ENCODE data around the gene EFCAB6.
"Not testable (repeated sequence)": the region's sequence is repeated elsewhere in the genome, so short reads cannot be mapped to it uniquely, and the experiment has no call there.

Gene EFCAB6

DNA sequence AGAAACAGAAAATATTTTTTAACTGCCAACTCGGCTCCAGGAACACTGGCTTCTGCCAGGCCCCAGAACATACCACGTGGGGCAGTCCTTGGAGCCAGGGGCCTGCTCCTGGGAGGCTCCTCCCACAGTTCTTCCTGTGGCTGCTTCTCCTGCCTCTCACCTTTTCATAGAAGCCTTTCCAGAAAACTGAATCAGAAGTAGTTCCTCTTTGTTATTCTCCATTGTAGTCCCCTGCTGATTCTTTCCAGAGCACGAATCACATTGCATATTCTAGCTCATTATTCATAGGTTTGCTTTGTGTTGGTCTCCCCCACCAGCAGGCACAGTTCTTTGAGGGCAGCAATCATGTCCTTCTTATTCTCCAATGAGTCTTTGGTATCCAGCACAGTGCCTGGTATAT lies 106.0 kb downstream of the EFCAB6 start:
- DNase-seq, result no peak

DNA sequence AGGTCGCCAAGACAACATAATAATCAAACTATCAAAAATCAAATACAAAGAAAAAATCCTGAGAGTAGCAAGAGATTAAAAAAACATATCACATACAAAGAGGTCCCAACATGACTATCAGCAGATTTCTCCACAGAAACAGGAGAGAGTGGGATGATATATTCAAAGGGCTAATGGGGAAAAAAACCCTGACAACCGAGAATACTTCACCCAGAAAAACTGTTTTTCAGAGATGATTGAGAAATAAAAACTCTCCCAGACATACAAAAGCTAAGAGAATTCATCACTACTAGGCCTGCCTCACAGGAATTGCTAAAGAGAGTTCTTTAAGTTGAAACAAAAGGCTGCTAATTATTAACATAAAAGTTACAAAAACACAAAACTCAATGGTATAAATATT lies 108.1 kb downstream of the EFCAB6 start:
- DNase-seq, result no peak

DNA sequence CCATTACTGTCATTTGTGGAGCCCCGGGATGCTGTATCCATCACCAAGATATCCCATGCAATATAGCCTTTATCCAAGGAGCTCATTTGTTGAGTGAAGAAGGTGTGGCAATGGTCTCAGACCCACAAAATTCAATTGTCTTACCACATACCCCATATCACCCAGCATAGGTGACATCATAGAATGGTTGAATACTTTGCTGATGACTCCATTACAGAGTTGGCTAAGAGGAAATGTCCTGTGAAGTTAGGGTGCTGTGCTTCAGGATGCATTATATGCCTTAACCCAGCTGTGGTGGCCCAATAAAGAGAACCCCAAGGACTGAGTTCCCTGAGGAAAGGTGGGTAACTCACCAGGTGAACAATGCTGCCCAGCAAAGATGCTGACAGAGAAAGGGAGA lies 113.7 kb downstream of the EFCAB6 start:
- DNase-seq, result no peak

DNA sequence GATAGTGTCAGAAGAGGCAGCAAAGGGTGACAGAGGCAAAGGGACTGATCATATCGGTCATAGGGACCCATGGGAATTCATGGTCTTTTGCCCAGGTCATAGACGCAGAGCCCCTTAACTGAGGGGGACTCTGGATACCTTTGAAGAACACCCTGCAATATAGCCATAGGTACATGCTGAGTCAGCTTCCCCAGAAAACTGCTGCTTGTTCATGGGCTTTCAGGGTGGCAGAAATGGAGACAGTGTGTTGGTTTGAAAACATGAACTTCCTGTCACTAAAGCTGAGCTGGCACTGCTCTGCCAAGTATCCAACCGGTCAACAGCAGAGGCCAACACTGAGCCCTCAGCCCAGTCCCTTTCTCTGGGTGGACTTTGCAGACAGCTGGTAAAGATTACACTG lies 114.2 kb downstream of the EFCAB6 start:
- no peak for DNase-seq

DNA sequence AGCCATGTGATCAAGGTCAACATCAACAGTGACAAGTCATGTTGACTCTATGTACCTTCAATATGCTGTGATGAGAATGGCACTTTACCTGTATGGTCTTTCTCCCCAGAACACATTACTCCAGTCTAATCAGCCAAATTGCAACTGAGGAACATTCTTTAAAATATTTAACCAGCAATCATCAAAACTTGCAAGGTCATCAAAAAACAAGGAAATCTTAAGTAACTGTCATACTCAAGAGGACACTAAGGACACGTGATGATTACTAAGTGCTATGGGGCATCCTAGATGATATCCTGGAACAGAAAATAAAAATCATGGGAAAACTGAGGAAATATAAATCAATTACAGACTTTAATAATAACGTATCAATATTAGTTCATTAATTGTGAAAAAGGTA lies 118.9 kb downstream of the EFCAB6 start:
- DNase-seq, result no peak

DNA sequence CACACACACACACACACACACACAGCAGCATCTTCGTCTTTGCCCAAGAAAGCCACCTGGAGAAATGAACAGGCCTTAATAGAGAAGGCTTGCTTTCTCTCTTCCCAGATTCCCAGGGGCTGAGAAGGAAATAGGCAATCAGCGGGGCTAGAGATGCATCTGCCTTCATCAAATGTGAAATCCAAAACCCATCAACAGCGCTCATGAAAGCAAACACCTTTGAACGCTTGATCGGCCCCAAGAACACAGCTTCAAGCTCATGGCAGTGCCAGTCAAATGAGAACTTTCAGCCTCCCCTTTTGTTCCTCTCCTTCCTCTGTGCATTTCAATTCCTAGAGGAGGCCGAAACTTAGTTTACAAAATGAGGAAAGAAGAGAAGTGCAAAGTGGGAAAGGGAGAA lies 122.7 kb downstream of the EFCAB6 start:
- no peak for DNase-seq

DNA sequence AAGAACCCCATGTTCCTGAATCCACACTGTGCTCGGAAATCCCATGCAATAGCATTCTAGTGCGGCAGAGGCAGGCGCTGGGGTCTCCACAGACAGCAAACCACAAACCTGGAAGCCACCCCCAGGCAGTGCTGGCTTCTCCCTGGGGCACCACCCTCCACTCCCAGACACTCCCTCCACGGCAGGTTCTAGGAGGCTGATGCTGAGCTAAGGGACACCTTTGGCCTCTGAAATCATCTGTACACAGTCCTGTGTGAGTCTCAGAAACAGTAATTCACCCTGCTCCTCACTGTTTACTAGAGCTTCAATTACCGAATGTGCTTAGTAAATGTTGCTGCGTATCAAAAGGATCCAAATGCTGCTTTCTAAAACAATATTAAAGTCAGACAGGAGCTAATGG lies 129.3 kb downstream of the EFCAB6 start:
- no peak for DNase-seq

DNA sequence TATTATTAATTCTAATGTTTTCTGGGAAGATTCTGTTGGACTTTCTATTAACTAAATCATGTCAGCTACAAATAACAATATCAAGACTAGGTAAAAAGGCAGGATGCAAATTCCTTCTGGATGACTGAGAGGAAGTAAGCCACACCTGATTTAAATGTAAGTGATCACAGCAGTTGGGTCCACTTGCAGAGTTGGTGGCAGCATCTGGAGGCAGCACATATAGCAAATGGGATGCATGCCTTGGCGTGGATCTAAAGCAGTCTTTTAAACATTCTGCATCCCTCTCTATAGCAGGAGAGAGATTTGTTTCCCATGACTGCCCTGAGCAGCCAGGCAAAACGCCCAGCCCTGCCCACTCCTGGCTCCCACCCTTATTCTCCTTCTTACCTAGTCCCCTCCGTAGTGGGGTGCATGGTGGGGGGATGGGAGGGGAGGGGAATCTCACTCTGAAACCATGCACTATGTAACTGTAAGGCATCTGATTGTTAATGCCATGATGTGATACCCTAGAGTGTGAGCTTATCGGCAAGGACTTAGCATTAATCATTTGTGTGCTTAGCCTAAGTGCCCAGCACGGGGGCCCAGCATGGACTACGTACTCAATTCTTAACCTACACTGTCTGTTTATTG lies 130.3 kb downstream of the EFCAB6 start:
- no peak for DNase-seq

DNA sequence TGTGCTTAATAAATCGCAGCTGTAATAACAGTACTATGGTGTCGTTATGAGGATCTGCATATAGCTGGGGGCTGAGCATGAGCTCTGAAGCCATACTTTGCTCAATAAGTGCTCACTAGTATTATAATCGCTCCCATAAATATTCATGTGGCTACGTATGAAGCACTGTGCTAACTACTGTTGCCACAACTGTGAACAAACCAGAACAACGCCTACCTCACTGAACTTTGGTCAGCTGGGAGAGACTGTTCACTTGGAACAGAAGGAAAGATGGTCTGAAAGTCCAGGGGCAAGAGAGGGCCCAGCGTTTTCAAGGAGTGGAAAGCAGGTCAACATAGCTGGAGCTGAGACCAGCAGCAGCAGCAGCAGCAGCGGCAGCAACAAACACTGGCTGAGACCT lies 141.6 kb downstream of the EFCAB6 start:
- DNase-seq, result no peak

DNA sequence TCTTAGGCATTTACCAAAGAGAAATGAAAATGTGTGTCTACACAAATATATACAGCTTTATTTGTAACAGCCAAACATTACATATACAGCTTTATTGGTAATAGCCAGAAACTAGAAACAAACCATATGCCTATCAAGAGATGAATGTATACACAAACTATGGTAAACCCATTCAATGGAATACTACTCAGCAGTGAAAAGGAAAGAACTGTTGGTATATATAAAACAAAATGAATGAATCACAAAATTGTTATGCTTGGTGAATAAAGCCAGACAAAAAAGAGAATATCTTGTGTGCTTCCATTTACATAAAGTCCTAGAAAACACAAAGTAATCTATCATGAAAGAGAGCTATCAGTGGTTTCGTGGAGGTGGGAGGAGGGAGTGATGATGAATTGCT lies 142.9 kb downstream of the EFCAB6 start:
- no peak for DNase-seq

DNA sequence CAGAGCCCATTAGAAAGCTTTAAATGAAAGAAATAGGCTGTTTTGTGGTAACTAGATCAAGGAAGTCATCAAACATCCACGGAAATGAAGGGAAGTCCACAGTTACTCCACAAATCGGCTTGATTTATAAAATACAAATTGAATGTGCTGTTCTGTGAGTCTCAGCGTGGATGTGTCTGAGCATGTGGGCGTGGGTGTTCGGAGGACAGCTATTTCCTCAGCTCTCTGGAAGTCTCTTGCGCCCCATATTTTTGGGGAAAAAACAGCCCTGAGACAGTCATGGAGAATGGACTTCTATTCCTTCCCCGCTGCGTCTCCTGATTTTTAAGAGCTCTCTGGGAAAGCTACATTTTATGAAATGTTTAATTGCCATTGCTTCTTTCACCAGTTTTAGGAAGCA lies 144.4 kb downstream of the EFCAB6 start:
- DNase-seq, result no peak

DNA sequence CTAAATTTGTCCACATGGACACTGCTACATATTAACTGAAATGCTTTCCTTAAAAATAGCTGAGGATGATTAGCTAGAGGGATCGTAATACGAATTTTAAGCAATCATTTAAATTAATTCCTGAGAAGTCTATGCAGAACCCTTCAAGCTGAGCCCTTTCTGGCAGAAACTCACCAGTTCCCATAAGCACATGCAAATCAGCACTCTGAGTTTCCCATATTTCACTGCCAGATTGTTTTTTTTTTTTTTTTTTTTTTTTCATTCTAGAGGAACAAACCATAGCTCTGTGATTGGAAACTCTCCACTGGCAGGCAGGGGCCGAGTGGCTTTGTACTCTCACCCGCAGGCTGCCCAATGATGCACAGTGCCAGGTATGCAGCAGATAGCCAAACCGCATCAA lies 145.6 kb downstream of the EFCAB6 start:
- no peak for DNase-seq

DNA sequence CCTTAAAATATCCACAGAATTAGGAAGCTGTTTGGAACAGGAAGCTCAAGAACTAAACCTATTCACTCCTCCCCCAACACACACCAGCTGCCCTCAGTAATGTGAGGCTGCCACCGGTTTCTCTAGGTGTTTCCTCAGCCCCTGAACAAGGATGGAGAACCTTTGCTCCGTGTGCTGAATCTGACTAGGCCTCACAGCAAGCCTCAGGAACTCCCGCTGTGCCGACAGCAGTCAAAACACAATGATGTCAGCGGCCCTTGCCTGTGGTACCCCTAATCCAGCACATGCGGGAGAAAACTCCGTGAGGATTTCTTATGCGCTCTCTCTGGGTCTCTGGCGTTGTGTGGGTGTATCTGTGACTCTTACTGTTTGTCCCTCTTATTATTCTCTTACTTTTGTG lies 153.3 kb downstream of the EFCAB6 start:
- no peak for DNase-seq

DNA sequence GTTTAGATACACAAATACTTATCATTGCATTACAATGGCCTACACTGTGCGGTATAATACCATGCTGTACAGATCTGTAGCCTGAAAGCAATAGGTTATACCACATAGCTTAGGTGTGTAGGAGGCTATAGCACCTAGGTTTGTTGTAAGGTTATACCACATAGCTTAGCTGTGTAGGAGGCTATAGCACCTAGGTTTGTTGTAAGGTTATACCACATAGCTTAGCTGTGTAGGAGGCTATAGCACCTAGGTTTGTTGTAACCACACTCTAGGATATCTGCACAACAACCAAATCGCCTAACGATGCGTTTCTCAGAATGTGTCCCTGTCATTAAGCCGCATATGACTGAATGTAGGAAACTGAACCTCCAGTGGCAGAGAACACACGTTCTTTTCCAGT lies 155.5 kb downstream of the EFCAB6 start:
- not testable (repeated sequence) for DNase-seq

DNA sequence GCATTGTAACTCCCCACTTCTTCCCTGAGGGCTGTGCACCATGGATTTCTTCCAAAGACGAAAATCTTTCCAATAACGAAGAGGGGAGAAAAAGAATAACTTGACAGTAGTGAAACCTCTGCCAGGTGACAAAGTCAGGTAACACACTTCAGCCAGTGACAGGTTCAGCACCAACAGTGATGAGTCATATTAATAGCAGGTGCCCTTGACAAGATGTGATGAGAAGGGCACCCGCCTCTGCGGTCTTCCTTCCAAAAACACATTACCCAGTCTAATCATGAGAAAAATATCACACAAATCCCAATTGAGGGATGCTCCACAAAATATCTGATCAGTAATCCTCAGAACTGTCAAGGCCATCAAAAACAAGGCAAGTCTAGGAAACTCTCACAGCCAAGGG lies 157.8 kb downstream of the EFCAB6 start:
- DNase-seq, result no peak

DNA sequence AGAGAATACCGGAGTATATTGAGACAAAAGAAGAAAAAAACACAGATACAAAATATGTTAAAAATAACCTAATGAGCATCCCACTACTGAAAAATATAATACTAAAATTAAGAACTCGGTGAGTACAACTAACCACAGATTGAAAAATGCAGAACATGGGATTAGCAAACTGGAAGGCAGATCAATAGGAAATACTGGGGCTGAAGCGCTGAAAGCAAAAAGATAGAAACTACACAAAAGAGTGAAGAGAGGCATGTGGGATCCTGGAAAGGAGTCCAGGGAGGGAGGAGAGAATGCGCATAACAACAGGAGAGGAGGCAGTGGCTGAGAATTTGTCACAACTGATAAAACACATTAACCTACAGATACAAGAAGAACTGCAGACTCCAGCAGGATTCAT lies 159.3 kb downstream of the EFCAB6 start:
- no peak for DNase-seq

DNA sequence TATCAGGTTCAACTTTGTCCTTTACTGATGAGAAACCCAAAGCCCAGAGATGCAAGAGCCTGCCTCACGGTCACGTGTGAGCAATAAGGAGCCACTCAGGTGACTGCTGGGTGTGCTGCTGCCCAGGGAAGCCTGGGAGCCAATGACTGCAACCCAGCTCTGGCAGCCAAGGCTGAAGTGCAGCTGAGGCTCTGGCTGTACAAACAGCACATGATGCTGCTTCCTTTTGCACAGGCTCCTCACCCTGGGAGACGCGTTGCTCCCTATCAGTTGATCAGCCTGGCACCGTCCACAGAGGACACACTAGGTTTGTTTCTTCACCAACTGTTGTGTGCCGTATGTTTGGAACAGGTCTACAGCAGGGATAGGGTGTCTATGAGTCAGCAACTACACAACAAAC lies 168.7 kb downstream of the EFCAB6 start:
- DNase-seq, result no peak

DNA sequence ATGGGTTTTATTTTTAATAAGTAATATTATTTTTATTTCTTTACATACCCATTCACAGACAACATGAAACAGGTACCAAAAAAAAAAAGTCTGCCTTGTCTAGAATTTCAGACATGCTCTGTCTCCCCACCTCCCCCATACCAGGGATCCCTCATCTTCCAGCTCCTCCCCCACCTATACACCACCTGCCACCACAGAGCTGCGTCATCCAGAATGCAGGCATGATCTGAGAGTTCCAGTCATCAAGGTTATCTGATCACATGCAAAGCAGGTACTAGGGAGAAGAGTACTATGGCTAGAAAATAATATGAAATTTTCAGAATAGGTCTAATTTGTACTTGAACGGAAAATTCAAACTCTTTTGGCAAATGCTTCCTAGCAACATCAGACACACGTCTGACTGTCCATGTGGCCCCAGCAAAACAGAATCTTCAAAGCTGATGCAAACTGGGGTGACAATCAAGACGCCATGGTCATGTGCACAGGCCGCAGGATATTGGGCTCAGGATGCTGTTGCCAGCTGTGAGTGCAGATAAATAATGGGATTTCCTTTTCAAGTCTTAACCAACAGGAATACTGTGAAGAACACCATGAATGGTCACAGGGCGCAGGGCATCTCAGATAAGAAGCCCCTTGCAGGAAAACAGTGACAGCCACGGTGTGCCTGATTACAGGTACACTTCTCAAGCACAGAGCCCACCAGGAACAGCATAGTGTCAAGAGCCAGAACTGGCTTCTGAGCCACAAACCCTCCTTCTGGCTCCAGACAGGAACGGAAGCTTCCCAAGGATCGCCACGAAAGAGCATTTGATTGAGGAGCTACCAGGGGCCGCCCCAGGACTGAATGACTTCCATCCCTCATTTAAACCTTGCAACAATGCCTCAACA lies 169.5 kb downstream of the EFCAB6 start:
- no peak for DNase-seq

DNA sequence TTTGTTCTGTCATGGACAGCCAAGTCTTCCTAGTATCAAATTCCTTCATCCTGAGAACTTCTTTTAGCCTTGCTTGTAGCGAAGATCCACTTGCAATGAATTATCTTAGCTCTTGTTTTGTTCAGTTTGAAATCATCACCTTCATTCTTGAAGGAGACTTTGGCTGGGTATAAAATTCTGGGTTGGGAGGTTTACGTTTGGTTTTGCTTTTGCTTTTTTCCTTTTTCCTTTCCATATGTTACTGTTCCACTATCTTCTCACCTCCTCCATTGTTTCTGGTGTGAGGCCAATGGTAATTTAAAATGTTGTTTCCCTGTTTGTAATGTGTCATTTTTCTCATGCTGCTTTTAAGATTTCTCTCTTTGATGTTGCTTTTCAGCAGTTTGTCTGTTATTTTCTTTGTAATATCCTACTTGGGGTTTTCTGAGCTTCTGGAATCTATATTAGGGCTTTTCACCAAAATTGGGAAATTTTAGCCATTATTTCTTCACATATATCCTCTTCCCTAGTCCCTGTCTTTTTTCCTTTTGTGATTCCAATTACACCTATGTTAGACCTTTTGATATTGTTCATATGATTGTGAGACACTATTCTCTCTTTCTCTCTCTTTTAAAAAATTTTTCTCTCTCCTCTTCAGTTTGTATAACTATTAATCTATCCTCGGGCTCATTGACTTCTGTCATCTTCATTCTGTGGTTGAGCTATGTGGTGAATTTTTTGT lies 172.7 kb downstream of the EFCAB6 start:
- no peak for DNase-seq

DNA sequence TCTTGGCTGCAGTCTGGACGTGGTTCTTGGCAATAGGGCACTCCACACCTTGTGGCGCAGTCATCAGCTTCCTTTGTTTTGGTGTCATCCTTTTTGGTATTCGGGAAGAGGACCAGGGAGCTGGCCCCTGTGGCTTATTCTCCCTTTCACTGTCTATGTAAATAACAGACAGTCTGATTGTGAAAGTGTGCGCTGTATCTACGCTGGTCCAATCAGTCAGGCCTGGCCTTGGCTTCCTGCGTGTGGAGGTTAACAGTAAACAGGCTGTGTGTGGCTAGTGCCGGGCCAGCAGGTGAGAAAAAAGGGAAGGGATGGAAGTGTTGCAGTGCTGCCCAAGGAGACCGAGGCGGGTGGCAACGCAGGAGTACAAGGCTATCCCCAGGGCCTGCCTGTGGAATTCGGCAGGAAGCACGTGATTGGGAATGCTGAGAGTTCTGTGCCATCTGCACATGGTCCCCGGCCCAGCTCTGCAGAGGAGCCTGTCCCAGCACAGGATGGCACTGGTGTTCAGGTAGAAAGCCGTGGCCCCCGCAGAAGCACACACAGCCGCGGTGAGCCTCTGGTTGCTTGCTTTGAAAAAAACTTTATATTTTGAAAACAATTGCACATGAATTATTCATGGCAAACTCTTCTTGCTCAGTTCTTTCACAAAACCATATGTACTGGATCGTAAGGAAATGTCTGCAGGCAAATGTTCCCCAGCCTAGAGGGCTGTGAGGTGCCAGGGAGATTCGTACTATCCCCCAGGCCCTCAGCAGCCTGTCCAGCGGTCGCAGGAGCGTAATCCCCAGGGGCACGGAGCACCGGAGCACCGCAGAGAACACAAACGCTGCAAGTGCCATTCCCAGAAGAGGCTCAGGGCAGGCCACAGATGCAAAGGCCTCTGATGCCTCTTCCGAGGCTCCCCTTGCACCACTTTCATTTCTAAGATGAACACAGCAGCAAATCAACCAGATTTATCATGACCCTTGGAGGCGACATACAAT lies 174.5 kb downstream of the EFCAB6 start:
- DNase-seq, result no peak

DNA sequence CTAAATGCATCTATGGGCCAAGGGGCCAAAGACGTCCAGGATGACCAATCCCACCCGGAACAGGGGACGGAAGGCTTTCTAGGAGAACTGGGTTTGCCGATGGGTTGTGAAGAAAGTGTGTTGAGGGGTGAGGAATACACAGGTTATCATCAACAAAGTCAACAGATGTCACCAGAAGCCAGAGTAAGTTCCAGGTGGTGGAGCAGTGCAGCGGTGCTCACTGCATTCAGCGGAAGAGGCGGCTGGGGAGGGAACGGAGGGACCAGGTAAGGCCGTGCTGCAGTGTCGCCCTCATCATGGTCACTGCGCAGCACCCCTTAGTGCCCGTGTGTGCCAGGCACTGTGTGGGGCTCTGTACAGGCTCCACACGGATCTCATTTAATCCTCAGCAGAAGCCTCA lies 176.0 kb downstream of the EFCAB6 start:
- no peak for DNase-seq

DNA sequence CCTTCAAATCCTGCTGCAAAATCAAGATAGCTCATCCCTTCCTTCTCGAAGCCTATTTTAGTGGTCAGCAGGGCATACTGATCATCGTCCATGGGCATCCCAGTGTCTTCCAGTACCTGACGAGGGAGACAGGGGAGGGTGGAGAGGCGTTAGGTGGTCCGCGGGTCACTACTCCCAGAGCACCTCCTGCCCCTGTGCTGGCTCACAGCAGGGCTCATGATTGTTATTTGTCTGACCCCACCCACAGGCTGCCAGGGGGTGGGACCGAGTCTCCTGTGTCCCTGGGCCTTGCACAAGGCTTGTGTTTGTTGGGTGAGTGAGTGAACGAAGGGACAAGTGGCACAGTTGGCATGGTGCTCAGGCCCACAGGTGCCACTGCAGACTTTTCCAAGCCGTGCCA lies 177.0 kb downstream of the EFCAB6 start:
- DNase-seq, result no peak

DNA sequence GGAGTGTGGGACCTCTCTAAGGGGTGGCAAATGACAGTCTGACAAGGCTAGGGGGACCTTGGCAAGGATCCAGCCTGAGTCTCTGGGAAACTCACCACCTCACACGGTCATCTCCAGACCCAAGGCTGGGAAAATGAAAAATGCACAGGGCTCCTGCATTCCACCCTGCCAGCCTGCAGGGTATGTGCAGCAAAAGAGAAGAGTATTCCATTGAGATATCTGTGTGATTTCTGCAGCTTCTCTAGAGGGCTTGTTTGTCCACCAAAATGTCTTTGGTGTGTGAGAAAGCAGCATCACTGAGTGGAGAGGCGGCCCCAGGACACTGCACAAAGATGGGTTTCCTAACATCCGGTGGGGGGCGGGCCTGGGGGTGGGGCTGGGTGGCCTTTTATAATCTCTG lies 177.8 kb downstream of the EFCAB6 start:
- no peak for DNase-seq

All from DMS79 (cell line).